NCI-H460 (cell line): ENCODE results near the gene ST6GALNAC3. TPM values are rescaled to one million over a fixed set of nuclear protein-coding genes. Genes with fewer than 3 reads are reported as not detected.

Source experiments
- DNase-seq: peaks from one replicate; pipeline ENCODE4 v3.0.0-alpha.2; 2016; ENCODE audit warnings: low read depth; ENCODE audit errors: extremely low read depth
- total RNA-seq: library from RNA; depleted of rRNA; stranded (reverse); fragments of >200 nt; shearing (Covaris generic); gene quantifications from 2 replicates; pipeline ENCODE4 v1.2.3, GENCODE V29; 2014

The ST6GALNAC3 gene
- total RNA-seq, 1 experiment from 2014 or later, result 0.67 TPM

DNA sequence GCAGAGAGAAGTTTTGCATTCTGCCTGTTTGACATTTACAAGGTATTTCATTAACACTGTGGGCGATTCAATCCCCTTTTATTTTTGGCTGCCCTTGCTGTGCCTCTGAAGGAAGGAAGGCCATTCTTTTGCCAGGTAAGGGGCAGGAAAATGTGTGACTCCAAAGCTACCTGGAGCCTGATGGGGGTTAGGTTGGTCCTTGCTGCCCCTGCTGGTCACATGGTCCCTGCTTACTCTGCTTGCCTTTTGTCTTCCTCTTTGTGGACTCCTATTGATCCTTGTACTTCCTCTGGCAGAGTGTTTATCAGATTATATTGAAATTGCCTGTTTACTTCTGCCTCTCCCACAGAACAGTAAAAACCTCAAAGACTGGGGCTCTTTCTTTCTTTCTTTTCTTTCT lies 65.7 kb downstream of the ST6GALNAC3 start:
- DNase-seq, result no peak

GRCh38 chr1:76141929-76142328 lies 67.4 kb downstream of the ST6GALNAC3 start:
- DNase-seq, result no peak

DNA sequence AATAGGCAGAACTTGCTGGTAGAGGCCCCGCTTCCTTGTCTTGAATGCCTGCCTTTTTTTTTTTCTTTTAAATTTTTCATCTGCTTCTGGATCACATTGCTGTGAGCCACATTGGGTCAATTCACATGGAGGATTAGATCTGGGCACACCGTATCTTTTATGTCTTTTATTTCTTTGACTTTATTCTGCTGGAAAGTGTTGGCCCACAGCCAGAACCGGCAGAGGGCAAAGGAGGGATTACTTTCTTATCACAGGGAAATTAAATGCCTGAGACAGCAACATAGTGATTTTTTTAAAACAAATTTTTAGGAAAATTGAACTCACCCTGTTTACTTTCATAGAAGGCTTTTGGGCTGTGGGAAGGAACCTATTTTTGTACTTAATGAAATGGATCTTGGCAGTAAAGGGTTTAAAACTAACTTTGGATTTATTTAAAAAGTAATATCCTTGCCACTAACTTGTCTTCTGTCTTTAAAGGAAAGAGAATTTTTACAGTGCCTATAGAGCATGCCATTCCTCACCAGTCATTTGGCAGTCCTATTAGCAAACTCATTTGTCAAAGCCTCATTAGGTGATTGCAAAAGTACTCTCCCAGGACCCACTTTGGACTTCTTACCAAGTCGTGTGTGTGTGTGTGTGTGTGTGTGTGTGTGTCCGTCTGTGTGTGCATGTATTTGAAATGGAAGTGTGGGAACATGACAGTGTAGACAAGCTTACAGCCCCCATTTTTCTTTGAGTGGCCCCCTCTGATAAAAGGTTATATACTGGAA lies 68.4 kb downstream of the ST6GALNAC3 start:
- no peak for DNase-seq

DNA sequence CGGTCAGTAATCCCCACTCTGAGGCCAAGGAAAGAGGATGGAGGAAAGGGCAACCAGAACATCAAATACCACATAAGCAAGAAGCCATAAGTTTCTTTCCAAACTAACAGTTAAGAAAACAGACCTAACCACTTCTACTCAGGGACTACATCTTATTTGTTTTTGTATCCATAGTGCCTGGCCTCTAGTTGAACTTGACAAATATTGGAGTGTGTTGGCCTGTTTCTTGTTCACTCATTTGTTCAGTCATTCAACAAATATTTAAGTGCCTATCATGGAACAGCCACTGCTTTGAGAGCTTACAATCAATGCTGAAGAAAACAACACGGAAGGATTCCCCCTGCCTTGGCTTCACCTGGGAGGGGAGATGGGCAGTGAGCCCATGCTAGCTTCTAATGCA lies 69.7 kb downstream of the ST6GALNAC3 start:
- DNase-seq, result no peak

DNA sequence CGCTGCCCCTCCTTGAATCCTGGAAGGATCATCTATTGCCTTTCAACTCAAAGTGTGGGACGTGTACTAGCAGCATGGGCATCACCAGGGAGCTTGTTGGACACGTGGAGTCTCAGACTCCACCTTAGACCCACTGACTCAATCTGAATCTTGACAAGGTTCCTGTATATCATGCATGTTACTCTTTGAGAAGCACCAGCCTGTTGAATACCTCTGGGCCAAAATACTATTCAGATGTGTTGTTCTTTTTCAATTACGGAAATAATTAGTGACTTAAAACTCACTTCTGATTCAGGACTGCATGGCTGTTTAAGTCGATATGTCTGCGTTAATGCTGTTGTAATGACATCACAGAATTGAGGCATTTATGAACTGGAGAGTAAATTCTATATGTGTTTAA lies 70.8 kb downstream of the ST6GALNAC3 start:
- DNase-seq, result no peak

- DNase-seq, result no peak
These were observed 71.6 kb downstream of the ST6GALNAC3 start for GRCh38 chr1:76146184-76146583.

GRCh38 chr1:76147917-76148316 lies 73.4 kb downstream of the ST6GALNAC3 start:
- DNase-seq, result no peak

GRCh38 chr1:76148460-76148859 lies 73.9 kb downstream of the ST6GALNAC3 start:
- no peak for DNase-seq

DNA sequence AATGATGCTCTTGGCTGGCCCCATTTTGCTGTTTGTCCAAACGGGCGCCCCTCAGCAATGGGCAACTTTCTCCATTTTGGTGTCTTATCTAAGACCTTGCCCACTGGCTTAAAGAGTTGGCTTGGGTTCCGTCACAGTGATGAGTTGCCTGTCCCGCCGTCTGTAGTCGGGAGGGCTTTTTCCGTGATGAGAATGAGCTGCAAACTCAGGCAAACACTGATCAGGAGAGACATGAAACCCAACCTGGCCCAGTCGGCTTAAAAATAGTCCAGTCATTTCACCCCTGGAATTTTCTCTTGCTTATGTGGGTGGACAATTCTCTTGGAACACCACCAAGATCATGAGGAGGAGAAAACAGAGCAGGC lies 79.3 kb downstream of the ST6GALNAC3 start:
- no peak for DNase-seq

- DNase-seq, result peak; percentile 71
These were observed 79.8 kb downstream of the ST6GALNAC3 start for GRCh38 chr1:76154206-76154956.

GRCh38 chr1:76156987-76157386 lies 82.4 kb downstream of the ST6GALNAC3 start:
- no peak for DNase-seq

- no peak for DNase-seq
These were observed 83.6 kb downstream of the ST6GALNAC3 start for GRCh38 chr1:76158126-76158525.

DNA sequence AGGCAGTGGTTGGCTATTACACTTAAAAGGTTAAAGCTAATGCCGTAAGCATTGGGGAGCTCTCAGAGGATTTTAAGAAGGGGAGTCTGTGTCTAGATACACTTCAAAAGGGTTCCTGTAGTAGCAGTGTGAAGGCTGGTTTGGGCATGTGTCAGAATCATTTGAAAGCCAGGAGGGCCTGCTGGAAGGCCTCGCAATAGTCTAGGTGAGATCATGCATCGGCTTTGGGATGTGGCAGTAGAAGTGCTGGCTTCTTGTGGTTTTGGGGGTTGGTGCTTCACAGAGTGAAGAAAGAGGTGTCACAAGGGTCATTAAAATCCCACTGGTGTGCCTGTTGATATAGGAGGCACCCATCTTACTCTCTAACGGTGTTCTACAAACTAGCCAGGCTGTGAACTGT lies 85.7 kb downstream of the ST6GALNAC3 start:
- no peak for DNase-seq

DNA sequence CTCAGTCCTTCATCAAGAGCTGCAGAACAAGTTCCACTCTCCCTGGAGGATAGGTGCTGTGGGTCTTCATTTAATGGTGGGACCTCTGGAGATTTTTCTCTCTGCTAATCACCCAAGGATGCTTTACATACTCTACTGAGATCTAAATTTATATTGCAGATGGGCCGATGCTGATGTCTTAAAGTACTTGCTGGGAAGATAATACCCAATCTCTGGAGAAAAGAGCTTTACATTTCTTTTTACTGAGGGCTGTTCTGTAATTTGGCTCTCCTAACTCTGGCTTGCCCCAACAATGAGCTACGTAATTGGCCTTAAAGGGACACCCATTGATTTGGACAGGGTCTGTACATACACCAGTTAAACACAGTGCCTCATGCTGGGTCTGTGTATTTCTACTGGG lies 86.9 kb downstream of the ST6GALNAC3 start:
- DNase-seq, result no peak

DNA sequence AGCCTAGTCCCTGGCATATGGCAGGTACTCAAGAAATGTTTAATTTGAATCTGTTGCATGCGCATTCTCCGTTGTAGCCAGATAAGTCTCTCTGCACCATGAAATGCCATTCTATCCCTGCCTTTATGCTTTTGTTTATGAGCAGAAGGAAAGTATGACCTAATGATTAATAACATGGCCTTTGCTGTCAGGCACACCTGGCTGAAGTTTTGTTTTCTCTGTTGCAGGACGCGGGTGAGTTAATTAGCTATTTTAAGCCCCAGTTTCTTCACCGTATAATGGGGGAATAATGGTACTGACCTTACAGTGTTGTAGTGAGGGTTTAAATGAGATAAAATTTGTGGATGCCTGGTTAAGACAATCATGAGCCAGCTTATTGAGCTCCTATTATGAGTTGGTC lies 87.7 kb downstream of the ST6GALNAC3 start:
- no peak for DNase-seq

GRCh38 chr1:76164165-76164564 lies 89.6 kb downstream of the ST6GALNAC3 start:
- no peak for DNase-seq

DNA sequence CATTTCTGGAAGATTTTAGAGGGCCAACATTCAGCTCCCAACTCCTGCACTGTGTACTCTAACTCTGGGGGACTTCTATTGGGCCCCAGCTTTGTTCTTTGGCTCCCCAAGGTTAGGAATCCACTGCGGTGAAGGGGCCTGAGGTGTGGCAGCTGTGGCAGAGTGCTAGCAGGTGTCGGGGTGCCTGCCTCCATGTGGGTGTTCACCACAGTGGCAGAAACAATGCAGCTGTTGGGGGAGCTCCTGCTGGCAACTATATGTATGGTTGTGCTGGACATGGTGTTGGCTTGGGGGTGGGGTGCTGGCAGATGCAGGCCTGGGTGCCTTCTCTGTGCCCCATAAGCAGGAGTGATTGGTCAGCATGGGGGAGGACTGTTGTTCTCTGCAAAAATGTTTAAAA lies 95.5 kb downstream of the ST6GALNAC3 start:
- DNase-seq, result no peak

- DNase-seq, result no peak
These were observed 96.0 kb downstream of the ST6GALNAC3 start for GRCh38 chr1:76170513-76170912.

DNA sequence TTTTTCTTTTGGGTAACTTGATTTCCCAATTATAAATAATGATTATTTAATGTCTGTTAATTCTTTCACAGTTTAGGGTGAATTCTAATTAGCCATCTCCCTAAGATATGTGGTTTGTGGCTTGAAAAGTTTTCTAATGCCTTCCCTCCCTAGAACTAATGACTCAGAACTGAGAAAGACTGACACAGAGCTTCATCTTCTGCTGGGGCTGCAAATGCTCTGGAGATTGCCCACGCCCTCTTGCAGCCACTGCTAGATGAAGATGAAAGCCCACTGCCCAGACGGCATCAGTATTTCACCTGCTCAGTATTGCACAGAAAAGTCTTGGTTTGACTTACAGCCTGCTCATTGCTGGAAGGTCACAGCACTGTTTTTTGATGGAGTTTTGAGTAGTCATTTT lies 101.5 kb downstream of the ST6GALNAC3 start:
- DNase-seq, result no peak

- DNase-seq, result no peak
These were observed 103.1 kb downstream of the ST6GALNAC3 start for GRCh38 chr1:76177615-76178014.

GRCh38 chr1:76179219-76179698 lies 104.7 kb downstream of the ST6GALNAC3 start:
- no peak for DNase-seq

DNA sequence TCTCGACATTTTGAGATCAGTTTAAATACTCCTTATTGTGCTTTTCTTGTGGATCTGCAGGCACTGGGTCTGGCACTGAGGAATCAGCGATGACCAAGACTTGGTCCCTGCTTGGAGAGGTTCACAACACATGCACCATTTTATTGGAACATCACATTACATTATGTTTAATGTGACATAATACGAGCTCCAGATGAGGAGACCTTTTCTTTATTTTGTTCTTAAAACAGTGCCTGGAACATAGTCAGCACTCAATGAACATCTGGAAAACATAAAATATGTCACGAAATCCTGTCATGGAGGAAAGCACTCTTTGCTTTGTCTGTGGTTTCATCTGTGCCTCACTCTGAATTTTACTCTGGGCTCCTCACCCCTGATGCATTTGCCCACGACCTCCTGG lies 110.7 kb downstream of the ST6GALNAC3 start:
- no peak for DNase-seq
